Measurements from ENCODE around the gene TKTL1.

DNA sequence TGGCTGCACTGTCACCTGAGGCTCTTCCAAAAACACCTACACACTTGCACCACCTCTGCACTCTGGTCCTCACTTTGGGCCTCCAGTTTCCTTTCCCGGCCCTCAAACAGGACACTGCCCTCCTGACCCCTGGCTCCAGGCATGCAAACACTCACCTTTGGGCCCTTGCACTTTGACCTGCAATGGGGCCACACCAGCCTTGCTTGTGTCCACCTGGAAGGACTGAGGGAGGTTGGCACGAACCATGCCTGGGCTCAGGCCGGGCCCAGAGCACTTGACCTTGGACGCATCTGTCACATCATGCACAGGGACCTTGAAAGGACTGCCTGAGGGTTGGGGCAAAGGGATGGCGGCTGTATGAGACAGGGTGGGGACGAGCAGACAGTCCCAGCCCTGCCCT lies 63.2 kb downstream of the TKTL1 start:
- no peak for TF ChIP-seq SP2 (IDR thresholded peaks at IDR 0.05; ENCODE audit: low read length)
- no peak for TF ChIP-seq BRCA1 (IDR thresholded peaks at IDR 0.05; ENCODE audit: low read depth, low read length)
- TF ChIP-seq SUZ12 (IDR thresholded peaks at IDR 0.05; ENCODE audit: low read length), result no peak
- TF ChIP-seq CBX8 (IDR thresholded peaks at IDR 0.05; ENCODE audit: borderline replicate concordance, low read depth, low read length), result no peak
- TF ChIP-seq TBP (IDR thresholded peaks at IDR 0.05; ENCODE audit: low read depth, low read length), result no peak
- no peak for TF ChIP-seq JUN (IDR thresholded peaks at IDR 0.05; ENCODE audit: low read depth, low read length)
- no peak for TF ChIP-seq CTCF (IDR thresholded peaks at IDR 0.05; ENCODE audit: control extremely low read depth in 1 of 3, insufficient read depth in 1 of 3, low read depth in 1 of 3, low read length in 3 of 3)
